ENCODE measurements around the gene KCNK7. TPM values are rescaled to one million over a fixed set of nuclear protein-coding genes. Genes with fewer than 3 reads are reported as not detected.
A peak's percentile ranks its signal among the peaks of the same experiment; 100 is the strongest.

Gene KCNK7
- total RNA-seq, 2 experiments from 2014 or later: 4.9 to 5.0 TPM

DNA sequence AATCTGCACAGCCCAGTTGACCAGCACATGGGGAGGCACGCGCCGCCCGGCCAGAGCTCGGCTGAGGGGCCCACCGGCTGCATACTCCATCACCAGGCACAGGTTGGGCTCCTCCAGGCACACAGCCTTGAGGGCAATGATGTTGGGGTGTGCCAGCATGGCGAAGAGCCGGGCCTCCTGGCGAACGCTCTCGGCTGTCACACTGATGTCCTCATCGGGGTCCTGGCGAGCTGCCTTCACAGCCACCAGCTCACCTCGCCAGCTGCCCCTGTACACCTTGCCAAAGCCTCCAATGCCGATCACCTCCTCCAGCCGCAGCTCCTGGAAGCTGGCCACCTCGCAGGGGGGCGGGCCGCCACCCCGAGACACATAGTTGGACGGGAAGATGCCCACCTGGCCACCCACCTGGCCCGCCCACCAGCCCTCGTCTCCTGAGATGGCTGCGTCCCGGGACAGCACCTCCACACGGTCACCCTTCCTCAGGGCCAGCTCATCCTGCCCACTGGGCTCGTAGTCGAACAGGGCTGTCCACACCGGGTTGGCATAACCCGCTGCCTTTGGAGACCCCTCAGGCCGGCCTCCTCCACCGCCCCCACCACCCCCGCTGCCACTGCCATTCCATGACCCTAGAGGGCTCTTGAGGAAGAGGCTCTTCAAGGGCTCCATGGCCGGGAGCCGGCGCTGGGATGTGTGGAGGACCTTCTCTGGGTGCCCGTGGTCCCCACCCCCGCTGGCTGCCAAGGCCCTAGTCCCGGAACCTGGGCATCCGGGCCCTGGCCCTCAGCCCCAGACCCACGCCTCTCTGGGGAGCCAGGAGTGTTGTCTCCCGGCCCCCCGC is 17.7 kb upstream of the KCNK7 start:
- Mint-ChIP-seq H3K36me3 (ENCODE audit: low read depth) (peaks cover 69% of the 10 kb centered on the region), H3K4me3 (peak overlapping the region; percentile 93), H3K27ac (peak overlapping the region; percentile 93), H3K9me3 (no peaks in the 10 kb centered on the region), H3K27me3 (no peaks in the 10 kb centered on the region), H3K4me1 (ENCODE audit: low read depth) (peaks cover 57% of the 10 kb centered on the region)
- H3K27me3 ChIP-seq (ENCODE audit: control insufficient read depth in 1 of 2, insufficient read depth in 2 of 2, low read length in 2 of 2): no peaks in the 10 kb centered on the region
- CTCF ChIA-PET: interaction anchor here (1.7 kb wide), 1 partner anchor 73 kb away, joined by 7 read pairs; no protein-coding TSS in a partner anchor
- peaks cover 44% of the 10 kb centered on the region for H3K36me3 ChIP-seq (ENCODE audit: insufficient read depth, low read length)
- no peak for ATAC-seq (ENCODE audit: poor library complexity)
- TF ChIP-seq, protein P1, sequence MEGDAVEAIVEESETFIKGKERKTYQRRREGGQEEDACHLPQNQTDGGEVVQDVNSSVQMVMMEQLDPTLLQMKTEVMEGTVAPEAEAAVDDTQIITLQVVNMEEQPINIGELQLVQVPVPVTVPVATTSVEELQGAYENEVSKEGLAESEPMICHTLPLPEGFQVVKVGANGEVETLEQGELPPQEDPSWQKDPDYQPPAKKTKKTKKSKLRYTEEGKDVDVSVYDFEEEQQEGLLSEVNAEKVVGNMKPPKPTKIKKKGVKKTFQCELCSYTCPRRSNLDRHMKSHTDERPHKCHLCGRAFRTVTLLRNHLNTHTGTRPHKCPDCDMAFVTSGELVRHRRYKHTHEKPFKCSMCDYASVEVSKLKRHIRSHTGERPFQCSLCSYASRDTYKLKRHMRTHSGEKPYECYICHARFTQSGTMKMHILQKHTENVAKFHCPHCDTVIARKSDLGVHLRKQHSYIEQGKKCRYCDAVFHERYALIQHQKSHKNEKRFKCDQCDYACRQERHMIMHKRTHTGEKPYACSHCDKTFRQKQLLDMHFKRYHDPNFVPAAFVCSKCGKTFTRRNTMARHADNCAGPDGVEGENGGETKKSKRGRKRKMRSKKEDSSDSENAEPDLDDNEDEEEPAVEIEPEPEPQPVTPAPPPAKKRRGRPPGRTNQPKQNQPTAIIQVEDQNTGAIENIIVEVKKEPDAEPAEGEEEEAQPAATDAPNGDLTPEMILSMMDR (IDR thresholded peaks at IDR 0.05): no peak
- DNase-seq: peak in 4 of 14 experiments; percentile 15 to 59 (median 32)
- peak overlapping the region; percentile 94 for H3K27ac ChIP-seq (ENCODE audit: low read depth in 1 of 2, low read length in 2 of 2)
- H3K4me1 ChIP-seq (ENCODE audit: insufficient read depth, low read length): peaks cover 73% of the 10 kb centered on the region
- peak overlapping the region; percentile 93 for H3K4me3 ChIP-seq (ENCODE audit: low read length)
- POLR2A ChIA-PET: interaction anchor here (0.6 to 6.0 kb wide), 10 partner anchors 11 to 1296 kb away, joined by 3 to 79 read pairs (median 39); partner anchors contain the start of genes FAM89B, MALAT1, PRDX5 and RELA
- intact Hi-C loops (cut with DNase I, micrococcal nuclease): no loop called here
- no peaks in the 10 kb centered on the region for H3K9me3 ChIP-seq (ENCODE audit: control insufficient read depth in 1 of 2, insufficient read depth in 1 of 2, low read length in 2 of 2)

DNA sequence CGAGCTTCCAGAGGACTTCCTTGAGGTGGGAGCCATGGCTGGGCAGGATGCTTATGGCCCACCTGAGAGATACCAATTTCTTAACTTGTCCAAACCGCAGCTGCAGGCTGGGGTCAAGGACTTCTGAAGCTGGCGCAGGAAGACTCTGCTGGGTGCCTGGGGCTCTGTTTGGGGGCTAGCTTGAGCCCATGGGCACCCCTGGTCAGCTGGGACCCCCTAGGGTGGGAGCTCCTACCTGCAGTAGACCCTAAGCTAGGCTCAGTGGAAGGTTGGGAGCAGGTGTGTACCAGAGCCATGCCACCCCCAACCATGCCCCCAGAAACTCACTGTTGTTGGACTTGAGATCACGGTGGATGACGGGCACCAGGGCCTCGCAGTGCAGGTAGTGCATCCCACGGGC is 17.1 kb upstream of the KCNK7 start:
- H3K36me3 Mint-ChIP-seq (ENCODE audit: low read depth): peaks cover 73% of the 10 kb centered on the region
- Histone ChIP-seq H3K4me3 (ENCODE audit: low read length) (peak overlapping the region; percentile 93), H3K4me1 (ENCODE audit: insufficient read depth, low read length) (peaks cover 67% of the 10 kb centered on the region), H3K9me3 (ENCODE audit: control insufficient read depth in 1 of 2, insufficient read depth in 1 of 2, low read length in 2 of 2) (no peaks in the 10 kb centered on the region), H3K36me3 (ENCODE audit: insufficient read depth, low read length) (peaks cover 44% of the 10 kb centered on the region), H3K27me3 (ENCODE audit: control insufficient read depth in 1 of 2, insufficient read depth in 2 of 2, low read length in 2 of 2) (no peaks in the 10 kb centered on the region), H3K27ac (ENCODE audit: low read depth in 1 of 2, low read length in 2 of 2) (peak overlapping the region; percentile 94)
- H3K4me1 Mint-ChIP-seq (ENCODE audit: low read depth): peaks cover 57% of the 10 kb centered on the region
- H3K27ac Mint-ChIP-seq: peak overlapping the region; percentile 93
- H3K27me3 Mint-ChIP-seq: no peaks in the 10 kb centered on the region
- peak overlapping the region; percentile 93 for H3K4me3 Mint-ChIP-seq
- DNase-seq (no peak), ATAC-seq (ENCODE audit: poor library complexity) (no peak)
- intact Hi-C loops (cut with DNase I, micrococcal nuclease): no loop called here
- ChIA-PET CTCF (interaction anchor here (1.7 kb wide), 1 partner anchor 72 kb away, joined by 7 read pairs; no protein-coding TSS in a partner anchor), POLR2A (interaction anchor here (0.7 to 6.0 kb wide), 8 partner anchors 26 to 1295 kb away, joined by 3 to 79 read pairs (median 48); partner anchors contain the start of genes FAM89B, MALAT1, PRDX5 and RELA)
- no peaks in the 10 kb centered on the region for H3K9me3 Mint-ChIP-seq
- TF ChIP-seq, protein P1 (IDR thresholded peaks at IDR 0.05): no peak

DNA sequence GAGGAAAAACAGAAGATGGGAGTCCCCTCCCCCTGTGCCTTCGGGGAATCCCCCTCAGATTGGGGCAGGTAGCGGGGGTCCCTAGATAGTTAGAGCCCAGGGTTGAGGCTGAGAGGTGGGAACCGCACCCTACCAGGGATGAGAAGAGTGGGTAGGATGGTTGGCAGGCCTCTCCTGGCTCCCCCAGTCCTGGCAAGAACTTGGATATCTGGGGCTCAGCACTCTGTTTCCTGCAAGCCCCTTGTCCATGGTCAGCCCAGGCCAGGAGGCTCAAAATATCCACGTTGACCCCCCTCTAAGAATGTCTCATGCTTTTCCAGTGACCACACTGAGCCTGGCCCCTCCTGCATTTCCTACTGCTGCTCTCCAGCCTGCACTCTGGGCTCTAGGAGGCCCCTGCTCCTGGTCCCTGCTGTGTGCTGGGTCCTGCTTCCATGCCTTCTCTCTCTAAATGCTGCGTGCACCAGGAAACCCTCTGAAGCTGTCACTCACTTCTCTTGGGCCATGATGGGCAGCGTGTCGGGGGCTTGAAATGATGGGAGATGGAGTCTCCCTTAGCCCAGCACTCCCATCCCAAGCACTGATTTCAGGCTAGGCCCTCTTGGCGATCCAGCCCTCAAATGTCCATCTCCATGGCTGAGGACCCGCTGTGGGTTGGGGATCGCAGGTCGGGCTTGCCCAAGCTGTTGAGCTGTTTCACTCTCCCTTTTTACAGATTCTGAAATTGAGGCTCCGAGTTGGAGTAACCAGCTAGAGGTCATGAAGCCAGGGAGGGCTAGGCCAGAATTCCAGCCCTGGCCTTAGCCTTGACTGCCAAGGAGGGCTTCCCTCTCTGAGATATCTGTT is 16.4 kb upstream of the KCNK7 start:
- peaks cover 51% of the 10 kb centered on the region for H3K4me1 Mint-ChIP-seq (ENCODE audit: low read depth)
- intact Hi-C loops (cut with DNase I, micrococcal nuclease): no loop called here
- peak overlapping the region; percentile 93 for H3K4me3 ChIP-seq (ENCODE audit: low read length)
- POLR2A ChIA-PET: interaction anchor here (1.0 to 5.7 kb wide), 4 partner anchors 41 to 186 kb away, joined by 3 to 79 read pairs (median 62); partner anchors contain the start of genes MALAT1 and RELA
- H3K4me3 Mint-ChIP-seq: peak overlapping the region; percentile 93
- ATAC-seq (ENCODE audit: poor library complexity) (no peak), DNase-seq (no peak)
- H3K36me3 Mint-ChIP-seq (ENCODE audit: low read depth): peaks cover 71% of the 10 kb centered on the region
- H3K36me3 ChIP-seq (ENCODE audit: insufficient read depth, low read length): peaks cover 43% of the 10 kb centered on the region
- H3K9me3 ChIP-seq (ENCODE audit: control insufficient read depth in 1 of 2, insufficient read depth in 1 of 2, low read length in 2 of 2): no peaks in the 10 kb centered on the region
- TF ChIP-seq, protein P1 (IDR thresholded peaks at IDR 0.05): no peak
- peak overlapping the region; percentile 94 for H3K27ac ChIP-seq (ENCODE audit: low read depth in 1 of 2, low read length in 2 of 2)
- H3K27me3 ChIP-seq (ENCODE audit: control insufficient read depth in 1 of 2, insufficient read depth in 2 of 2, low read length in 2 of 2): no peaks in the 10 kb centered on the region
- peaks cover 59% of the 10 kb centered on the region for H3K4me1 ChIP-seq (ENCODE audit: insufficient read depth, low read length)
- peak overlapping the region; percentile 93 for H3K27ac Mint-ChIP-seq
- H3K9me3 Mint-ChIP-seq: no peaks in the 10 kb centered on the region
- CTCF ChIA-PET: no interaction called here
- H3K27me3 Mint-ChIP-seq: no peaks in the 10 kb centered on the region
